MM.1S (cell line): ENCODE results near the gene LRRC38.

ENCODE experiments used
- DNase-seq: peaks from one replicate; pipeline ENCODE4 v3.0.0-alpha.2; 2015
- H2AFZ ChIP-seq: fragments of 300-600 bp; sonication (generic); 2 replicates; pipeline ENCODE4 v1.6.0; 2016; ENCODE audit warnings: antibody characterized with exemption, low read length
- H3F3A ChIP-seq: fragments of 300-600 bp; sonication (generic); 2 replicates; pipeline ENCODE4 v1.6.1; 2016; ENCODE audit warnings: mild to moderate bottlenecking, antibody characterized with exemption, low read length, moderate library complexity, mixed read lengths; ENCODE audit not compliant: insufficient read depth
- H3K27ac ChIP-seq: fragments of 300-600 bp; sonication (generic); 2 replicates; pipeline ENCODE4 v1.5.1; 2016; ENCODE audit warnings: mild to moderate bottlenecking, low read length
- H3K27me3 ChIP-seq: fragments of 300-600 bp; sonication (generic); replicated peaks from 2 replicates; pipeline ENCODE4 v1.6.0; 2016; ENCODE audit warnings: low read length; ENCODE audit not compliant: insufficient read depth
- H3K36me3 ChIP-seq: fragments of 300-600 bp; sonication (generic); replicated peaks from 2 replicates; pipeline ENCODE4 v1.6.1; 2016; ENCODE audit warnings: mild to moderate bottlenecking, low read length, mixed read lengths; ENCODE audit not compliant: insufficient read depth
- H3K4me1 ChIP-seq: fragments of 300-600 bp; sonication (generic); 2 replicates; pipeline ENCODE4 v1.6.1; 2016; ENCODE audit warnings: low read length, mixed read lengths
- H3K4me2 ChIP-seq: fragments of 300-600 bp; sonication (generic); 2 replicates; pipeline ENCODE4 v1.6.0; 2016; ENCODE audit warnings: low read depth, low read length
- H3K4me3 ChIP-seq: fragments of 300-600 bp; sonication (generic); 2 replicates; pipeline ENCODE4 v1.5.1; 2016; ENCODE audit warnings: low read length, mixed read lengths
- H3K79me2 ChIP-seq: fragments of 300-600 bp; sonication (generic); 2 replicates; pipeline ENCODE4 v1.6.1; 2016; ENCODE audit warnings: mixed run types, low read length, mixed read lengths
- H3K9ac ChIP-seq: fragments of 300-600 bp; sonication (generic); 2 replicates; pipeline ENCODE4 v1.6.1; 2016; ENCODE audit warnings: low read length, mixed read lengths
- H3K9me2 ChIP-seq: fragments of 300-600 bp; sonication (generic); replicated peaks from 2 replicates; pipeline ENCODE4 v1.6.1; 2016; ENCODE audit warnings: mild to moderate bottlenecking, low read length, mixed read lengths; ENCODE audit not compliant: insufficient read depth
- H3K9me3 ChIP-seq: fragments of 300-600 bp; sonication (generic); replicated peaks from 2 replicates; pipeline ENCODE4 v1.6.1; 2016; ENCODE audit warnings: mild to moderate bottlenecking, low read length, mixed read lengths; ENCODE audit not compliant: insufficient read depth
- H4K20me1 ChIP-seq: fragments of 300-600 bp; sonication (generic); 2 replicates; pipeline ENCODE4 v1.6.1; 2016; ENCODE audit warnings: mild to moderate bottlenecking, low read length, moderate library complexity, mixed read lengths; ENCODE audit not compliant: insufficient read depth
- CTCF ChIP-seq: fragments of 300-600 bp; sonication (generic); IDR thresholded peaks from 2 replicates; pipeline ENCODE4 v1.5.1; 2016; ENCODE audit warnings: antibody characterized with exemption, low read length, mixed read lengths
- EZH2 ChIP-seq: fragments of 300-600 bp; sonication (generic); optimal IDR thresholded peaks from 2 replicates; pipeline ENCODE3; 2017; ENCODE audit warnings: low read depth, mild to moderate bottlenecking, antibody characterized with exemption, low read length, mixed read lengths
- EZH2phosphoT487 ChIP-seq: fragments of 300-600 bp; sonication (generic); IDR thresholded peaks from 2 replicates; pipeline ENCODE4 v1.6.1; 2018; ENCODE audit warnings: antibody characterized with exemption, low read length

LRRC38 gene

GRCh38 chr1:13510499-13510898 lies 3.3 kb downstream of the LRRC38 start:
- H3K27me3 ChIP-seq: peaks cover 12% of the 10 kb centered on the region
- H3K4me1 ChIP-seq: no peaks in the 10 kb centered on the region
- no peaks in the 10 kb centered on the region for H3K9me3 ChIP-seq
- H2AFZ ChIP-seq: no peak overlapping the region
- no peak overlapping the region for H3K4me2 ChIP-seq
- no peaks in the 10 kb centered on the region for H3K36me3 ChIP-seq
- DNase-seq: no peak
- H3K9ac ChIP-seq: no peak overlapping the region
- TF ChIP-seq CTCF: no peak
- TF ChIP-seq EZH2phosphoT487: no peak
- TF ChIP-seq EZH2: no peak
- H3K4me3 ChIP-seq: no peak overlapping the region
- H3K9me2 ChIP-seq: no peaks in the 10 kb centered on the region
- no peaks in the 10 kb centered on the region for H3F3A ChIP-seq
- H3K79me2 ChIP-seq: no peaks in the 10 kb centered on the region
- no peak overlapping the region for H3K27ac ChIP-seq
- no peaks in the 10 kb centered on the region for H4K20me1 ChIP-seq

GRCh38 chr1:13507075-13507474 lies 6.7 kb downstream of the LRRC38 start:
- no peaks in the 10 kb centered on the region for H4K20me1 ChIP-seq
- H3K36me3 ChIP-seq: no peaks in the 10 kb centered on the region
- H3K27me3 ChIP-seq: peaks cover under 1% of the 10 kb centered on the region
- H3K79me2 ChIP-seq: no peaks in the 10 kb centered on the region
- H2AFZ ChIP-seq: no peak overlapping the region
- H3K27ac ChIP-seq: no peak overlapping the region
- H3F3A ChIP-seq: no peaks in the 10 kb centered on the region
- no peak overlapping the region for H3K4me3 ChIP-seq
- H3K4me1 ChIP-seq: no peaks in the 10 kb centered on the region
- DNase-seq: no peak
- H3K9ac ChIP-seq: no peak overlapping the region
- H3K9me3 ChIP-seq: no peaks in the 10 kb centered on the region
- TF ChIP-seq CTCF (no peak), EZH2 (no peak), EZH2phosphoT487 (no peak)
- H3K4me2 ChIP-seq: no peak overlapping the region
- H3K9me2 ChIP-seq: no peaks in the 10 kb centered on the region

GRCh38 chr1:13505020-13505419 lies 8.8 kb downstream of the LRRC38 start:
- no peaks in the 10 kb centered on the region for H3K36me3 ChIP-seq
- no peaks in the 10 kb centered on the region for H3K9me3 ChIP-seq
- no peak overlapping the region for H2AFZ ChIP-seq
- H4K20me1 ChIP-seq: no peaks in the 10 kb centered on the region
- TF ChIP-seq CTCF: no peak
- TF ChIP-seq EZH2: no peak
- no peak for TF ChIP-seq EZH2phosphoT487
- no peak for DNase-seq
- no peak overlapping the region for H3K9ac ChIP-seq
- no peaks in the 10 kb centered on the region for H3K79me2 ChIP-seq
- H3K4me3 ChIP-seq: no peak overlapping the region
- H3F3A ChIP-seq: no peaks in the 10 kb centered on the region
- H3K27me3 ChIP-seq: no peaks in the 10 kb centered on the region
- no peaks in the 10 kb centered on the region for H3K9me2 ChIP-seq
- H3K4me1 ChIP-seq: 0 out of 2 replicates have a peak, but pooled peaks cover 7% of the 10 kb centered on the region
- no peak overlapping the region for H3K27ac ChIP-seq
- H3K4me2 ChIP-seq: no peak overlapping the region
